Measurements from ENCODE around the gene KCNJ15. TPM values are rescaled to one million over a fixed set of nuclear protein-coding genes. Genes with fewer than 3 reads are reported as not detected.

The KCNJ15 gene
- total and polyA plus RNA-seq, 10 of the 15 experiments (the other 5 are each of a cell fraction or from before 2014, with no cell fraction given), result 0.05 to 2.7 (median 0.33) TPM; not detected in 6

GRCh38 chr21:38272215-38272614, 15.4 kb downstream of the KCNJ15 start:
- DNase-seq (ENCODE audit: low read depth, low spot score) (no peak), ATAC-seq (no peak), FAIRE-seq (no peak)
- SMC1A ChIA-PET (ENCODE audit: uncharacterized antibody, unreplicated experiment), result interaction anchor here (1.0 to 9.0 kb wide), 6 partner anchors 15 to 79 kb away, joined by 3 to 57 read pairs (median 6); no protein-coding TSS in a partner anchor
- Histone ChIP-seq H3K9me3 (replicated peaks; ENCODE audit: control insufficient read depth, insufficient read depth, low read length) (no peaks in the 10 kb centered on the region), H3K4me3 (no peak overlapping the region), H3K27ac (ENCODE audit: control insufficient read depth, insufficient read depth) (no peak overlapping the region), H2AFZ (ENCODE audit: control insufficient read depth, low read depth, low read length) (no peak overlapping the region), H3K36me3 (ENCODE audit: control insufficient read depth in 2 of 2, insufficient read depth in 2 of 2, low read length in 1 of 2) (no peaks in the 10 kb centered on the region), H3K4me1 (ENCODE audit: control insufficient read depth, insufficient read depth, low read length) (peaks cover 40% of the 10 kb centered on the region), H3K27me3 (replicated peaks in 1 of 2; ENCODE audit: control insufficient read depth in 2 of 2, insufficient read depth in 2 of 2, low read length in 1 of 2) (no peaks in the 10 kb centered on the region), H3K4me2 (ENCODE audit: control insufficient read depth, insufficient read depth) (0 out of 2 replicates have a peak overlapping the region, but pooled peaks have one; percentile 33), H3K79me2 (ENCODE audit: control insufficient read depth, insufficient read depth, low read length) (no peaks in the 10 kb centered on the region), H3K9ac (ENCODE audit: control insufficient read depth, insufficient read depth, low read length) (no peak overlapping the region), H4K20me1 (ENCODE audit: control insufficient read depth, insufficient read depth) (no peaks in the 10 kb centered on the region)
- no TSS peak for BruUV-seq (replicated peaks)
- CTCF ChIA-PET, result interaction anchor here (1.2 to 6.5 kb wide), 4 partner anchors 39 to 708 kb away, joined by 3 to 42 read pairs (median 12); no protein-coding TSS in a partner anchor
- intact Hi-C loops (cut with micrococcal nuclease; ENCODE audit: unreplicated experiment) (no loop called here), in situ Hi-C loops (cut with MboI) (no loop called here)
- WGBS (ENCODE audit: insufficient coverage, insufficient replicate concordance, low lambda C conversion rate, missing lambda C conversion rate), result 46% methylated on average over 6 of the region's 6 CpGs
- TF ChIP-seq MYB (IDR thresholded peaks at IDR 0.05; ENCODE audit: borderline replicate concordance, low read depth, low read length) (no peak), CHD2 (IDR thresholded peaks at IDR 0.05; ENCODE audit: borderline replicate concordance, low read depth, low read length) (no peak), DPF2 (IDR thresholded peaks at IDR 0.05) (no peak), SMC3 (IDR thresholded peaks at IDR 0.05; ENCODE audit: borderline replicate concordance, low read length) (no peak), MTA3 (IDR thresholded peaks at IDR 0.05; ENCODE audit: borderline replicate concordance, low read length) (no peak), FOS (IDR thresholded peaks at IDR 0.05; ENCODE audit: borderline replicate concordance, extremely low read depth, insufficient read length) (no peak), SMAD1 (IDR thresholded peaks at IDR 0.05; ENCODE audit: low read depth, partially characterized antibody) (no peak), ZNF24 (IDR thresholded peaks at IDR 0.05) (no peak), LARP7 (IDR thresholded peaks at IDR 0.05) (no peak), GATAD2B (conservative IDR thresholded peaks at IDR 0.05; ENCODE audit: low read depth) (no peak), REST (IDR thresholded peaks at IDR 0.05; ENCODE audit: low read depth, low read length) (no peak), NR2C2 (IDR thresholded peaks at IDR 0.05; ENCODE audit: borderline replicate concordance, control insufficient read depth, insufficient read length, low read depth) (no peak), STAT1 (conservative IDR thresholded peaks at IDR 0.05) (no peak), CTCF (IDR thresholded peaks at IDR 0.05 in 2 of 3, conservative IDR thresholded peaks at IDR 0.05 in 1 of 3; ENCODE audit: control insufficient read depth in 2 of 3, extremely low read depth in 1 of 3, insufficient read depth in 1 of 3, low read depth in 3 of 3, low read length in 3 of 3) (no peak)
- RAD21 ChIA-PET (ENCODE audit: unreplicated experiment), result interaction anchor here (1.5 to 1.9 kb wide), 6 partner anchors 18 to 52 kb away, joined by 4 to 6 read pairs (median 4); no protein-coding TSS in a partner anchor
- POLR2A ChIA-PET, result no interaction called here

Data from GM12878 (cell line).